SK-N-SH treated with all-trans-retinoic acid at 6 μM for 48 hours (cell line): ENCODE data around the gene WDR59.

Experiments used
- GLIS3 ChIP-seq: fragments of 250-450 bp; sonication (Bioruptor Pico); IDR thresholded peaks from 2 replicates; pipeline ENCODE4 v1.5.0; 2020; ENCODE audit warnings: mild to moderate bottlenecking, moderate library complexity
- PPARA ChIP-seq: fragments of 250-450 bp; sonication (Bioruptor Pico); IDR thresholded peaks from 2 replicates; pipeline ENCODE4 v1.5.0; 2020; ENCODE audit warnings: mild to moderate bottlenecking, borderline replicate concordance
- ZFP3 ChIP-seq: fragments of 250-450 bp; sonication (Bioruptor Pico); IDR thresholded peaks from 2 replicates; pipeline ENCODE4 v1.5.0; 2020; ENCODE audit warnings: mild to moderate bottlenecking, moderate library complexity
- ZNF565 ChIP-seq: fragments of 450-650 bp; formaldehyde crosslinking; conservative IDR thresholded peaks from 2 replicates; pipeline ENCODE4 v1.5.0; 2020; ENCODE audit warnings: low read depth, mild to moderate bottlenecking, moderate library complexity

GRCh38 chr16:74887084-74887483 lies 97.8 kb downstream of the WDR59 start:
- TF ChIP-seq GLIS3, result no peak
- TF ChIP-seq ZNF565, result no peak
- TF ChIP-seq PPARA, result no peak
- TF ChIP-seq ZFP3 (CRISPR knock-in tag), result no peak
